ENCODE results near the gene SLC49A3. TPM values are rescaled to one million over a fixed set of nuclear protein-coding genes. Genes with fewer than 3 reads are reported as not detected.
"Not testable (repeated sequence)": the region's sequence is repeated elsewhere in the genome, so short reads cannot be mapped to it uniquely, and the experiment has no call there.

SLC49A3 gene
- total RNA-seq, 4 donors from 2014 or later, result 14.9 to 27.1 (median 18.3) TPM

DNA sequence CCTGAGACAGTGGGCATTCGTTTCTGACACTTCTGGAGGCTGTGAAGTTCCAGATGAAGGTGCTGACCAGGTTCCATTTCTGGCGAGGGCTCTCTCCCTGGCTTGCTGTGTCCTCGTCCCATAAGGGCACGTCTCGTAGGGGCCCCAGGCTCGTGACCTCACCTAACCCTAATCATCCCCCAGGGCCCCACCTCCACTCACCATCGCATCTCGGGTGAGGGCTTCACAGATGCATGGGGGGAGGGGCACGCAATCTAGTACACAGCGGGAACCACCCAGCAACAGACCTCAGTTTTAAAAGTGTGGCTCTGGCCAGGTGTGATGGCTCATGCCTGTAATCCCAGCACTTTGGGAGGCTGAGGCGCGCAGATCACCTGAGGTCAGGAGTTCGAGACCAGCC is 41.5 kb downstream of the SLC49A3 start:
- DNase-seq, result no peak
- H3K27me3 ChIP-seq, result no peaks in the 10 kb centered on the region
- H3K27ac ChIP-seq, result no peak overlapping the region
- 79 to 83% methylated on average over 13 of the region's 13 CpGs for WGBS, 2 donors
- H3K4me3 ChIP-seq (replicated peaks in 1 of 3), result no peak overlapping the region
- H3K9me3 ChIP-seq, result no peaks in the 10 kb centered on the region
- H3K4me1 ChIP-seq, result peaks cover 8% of the 10 kb centered on the region in 2 donors
- TF ChIP-seq, protein P1, sequence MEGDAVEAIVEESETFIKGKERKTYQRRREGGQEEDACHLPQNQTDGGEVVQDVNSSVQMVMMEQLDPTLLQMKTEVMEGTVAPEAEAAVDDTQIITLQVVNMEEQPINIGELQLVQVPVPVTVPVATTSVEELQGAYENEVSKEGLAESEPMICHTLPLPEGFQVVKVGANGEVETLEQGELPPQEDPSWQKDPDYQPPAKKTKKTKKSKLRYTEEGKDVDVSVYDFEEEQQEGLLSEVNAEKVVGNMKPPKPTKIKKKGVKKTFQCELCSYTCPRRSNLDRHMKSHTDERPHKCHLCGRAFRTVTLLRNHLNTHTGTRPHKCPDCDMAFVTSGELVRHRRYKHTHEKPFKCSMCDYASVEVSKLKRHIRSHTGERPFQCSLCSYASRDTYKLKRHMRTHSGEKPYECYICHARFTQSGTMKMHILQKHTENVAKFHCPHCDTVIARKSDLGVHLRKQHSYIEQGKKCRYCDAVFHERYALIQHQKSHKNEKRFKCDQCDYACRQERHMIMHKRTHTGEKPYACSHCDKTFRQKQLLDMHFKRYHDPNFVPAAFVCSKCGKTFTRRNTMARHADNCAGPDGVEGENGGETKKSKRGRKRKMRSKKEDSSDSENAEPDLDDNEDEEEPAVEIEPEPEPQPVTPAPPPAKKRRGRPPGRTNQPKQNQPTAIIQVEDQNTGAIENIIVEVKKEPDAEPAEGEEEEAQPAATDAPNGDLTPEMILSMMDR (IDR thresholded peaks at IDR 0.05), result no peak
- TF ChIP-seq POLR2A (IDR thresholded peaks at IDR 0.05), result no peak
- no peaks in the 10 kb centered on the region for H3K36me3 ChIP-seq
- intact Hi-C loops (cut with DNase I), result no loop called here

- peaks cover 4% of the 10 kb centered on the region in 2 donors for H3K4me1 ChIP-seq
- no peak overlapping the region for H3K27ac ChIP-seq
- TF ChIP-seq, protein P1 (IDR thresholded peaks at IDR 0.05), result no peak
- TF ChIP-seq POLR2A (IDR thresholded peaks at IDR 0.05), result no peak
- H3K4me3 ChIP-seq (replicated peaks in 1 of 3), result no peak overlapping the region
- DNase-seq, result no peak
- no peaks in the 10 kb centered on the region for H3K27me3 ChIP-seq
- H3K36me3 ChIP-seq, result no peaks in the 10 kb centered on the region
- 87% methylated on average over 32 of the region's 32 CpGs for WGBS, 2 donors
- intact Hi-C loops (cut with DNase I), result no loop called here
- no peaks in the 10 kb centered on the region for H3K9me3 ChIP-seq
These were observed 42.5 kb downstream of the SLC49A3 start for GRCh38 chr4:646460-646859.

DNA sequence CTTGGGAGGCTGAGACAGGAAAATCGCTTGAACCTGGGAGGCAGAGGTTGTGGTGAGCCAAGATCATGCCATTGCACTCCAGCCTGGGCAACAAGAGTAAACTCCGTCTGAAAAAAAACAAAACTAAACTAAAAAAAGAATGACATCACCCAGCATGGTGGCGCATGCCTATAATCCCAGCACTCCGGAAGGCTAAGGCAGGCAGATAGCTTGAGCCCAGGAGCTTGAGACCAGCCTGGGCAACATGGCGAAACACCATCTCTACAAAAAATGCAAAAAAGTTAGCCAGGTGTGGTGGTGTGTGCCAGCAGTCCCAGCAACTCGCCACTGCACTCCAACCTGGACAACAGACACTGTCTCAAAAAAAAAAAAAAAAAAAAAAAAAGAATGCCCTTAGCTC is 46.6 kb downstream of the SLC49A3 start:
- H3K27me3 ChIP-seq; H3K4me1 ChIP-seq; H3K9me3 ChIP-seq; H3K36me3 ChIP-seq; DNase-seq; H3K4me3 ChIP-seq (replicated peaks in 1 of 3); intact Hi-C loops (cut with DNase I); H3K27ac ChIP-seq: not testable (repeated sequence)
- WGBS, 2 donors, result 89 to 90% methylated on average over 6 of the region's 6 CpGs

- Histone ChIP-seq H3K36me3 (no peaks in the 10 kb centered on the region), H3K4me3 (replicated peaks in 1 of 3) (no peak overlapping the region), H3K27me3 (no peaks in the 10 kb centered on the region), H3K9me3 (no peaks in the 10 kb centered on the region), H3K27ac (no peak overlapping the region), H3K4me1 (no peaks in the 10 kb centered on the region)
- WGBS, 2 donors, result 69 to 78% methylated on average over 17 to 27 of the region's 32 CpGs
- intact Hi-C loops (cut with DNase I), result no loop called here
- no peak for DNase-seq
- TF ChIP-seq POLR2A (IDR thresholded peaks at IDR 0.05), result no peak
- TF ChIP-seq, protein P1 (IDR thresholded peaks at IDR 0.05), result no peak
These were observed 51.2 kb downstream of the SLC49A3 start for GRCh38 chr4:637536-638280.

DNA sequence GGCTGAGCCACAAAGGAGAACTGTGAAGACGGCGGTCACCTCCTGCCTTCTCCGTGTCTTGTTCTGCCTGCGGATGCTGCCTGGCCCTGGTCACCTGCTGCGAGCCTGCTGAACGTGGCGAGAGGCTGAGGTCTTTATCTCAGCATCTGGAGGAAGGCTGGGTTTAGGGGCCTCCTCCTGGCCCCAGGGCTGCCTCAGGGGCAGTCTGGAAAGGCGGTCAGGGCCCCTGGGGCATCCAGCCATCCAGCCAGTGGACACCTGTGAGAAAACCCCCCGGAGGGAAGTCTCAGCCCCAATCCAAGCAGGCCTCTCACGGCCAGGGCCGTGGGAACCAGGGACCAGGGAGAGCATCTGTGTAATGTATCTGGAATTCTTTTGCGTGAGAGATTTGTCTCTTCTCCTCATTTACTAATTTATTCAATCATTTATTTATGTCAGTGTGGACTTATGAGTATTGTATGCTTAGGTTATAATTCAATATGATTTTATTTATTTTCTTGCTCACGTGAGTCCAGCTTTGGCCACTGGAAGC is 52.3 kb downstream of the SLC49A3 start:
- no peaks in the 10 kb centered on the region for H3K36me3 ChIP-seq
- whole genome bisulfite sequencing, 2 donors, result 83 to 86% methylated on average over 12 to 13 of the region's 13 CpGs
- no peaks in the 10 kb centered on the region for H3K4me1 ChIP-seq
- no peak for DNase-seq
- intact Hi-C loops (cut with DNase I), result no loop called here
- H3K4me3 ChIP-seq (replicated peaks in 1 of 3), result no peak overlapping the region
- H3K27ac ChIP-seq, result no peak overlapping the region
- no peaks in the 10 kb centered on the region for H3K9me3 ChIP-seq
- TF ChIP-seq POLR2A (IDR thresholded peaks at IDR 0.05), result no peak
- TF ChIP-seq, protein P1 (IDR thresholded peaks at IDR 0.05), result no peak
- no peaks in the 10 kb centered on the region for H3K27me3 ChIP-seq
